ENCODE measurements around the gene APLNR. TPM values are rescaled to one million over a fixed set of nuclear protein-coding genes. Genes with fewer than 3 reads are reported as not detected.

Gene APLNR
- total and polyA plus RNA-seq, 4 experiments from 2014 or later: not detected

DNA sequence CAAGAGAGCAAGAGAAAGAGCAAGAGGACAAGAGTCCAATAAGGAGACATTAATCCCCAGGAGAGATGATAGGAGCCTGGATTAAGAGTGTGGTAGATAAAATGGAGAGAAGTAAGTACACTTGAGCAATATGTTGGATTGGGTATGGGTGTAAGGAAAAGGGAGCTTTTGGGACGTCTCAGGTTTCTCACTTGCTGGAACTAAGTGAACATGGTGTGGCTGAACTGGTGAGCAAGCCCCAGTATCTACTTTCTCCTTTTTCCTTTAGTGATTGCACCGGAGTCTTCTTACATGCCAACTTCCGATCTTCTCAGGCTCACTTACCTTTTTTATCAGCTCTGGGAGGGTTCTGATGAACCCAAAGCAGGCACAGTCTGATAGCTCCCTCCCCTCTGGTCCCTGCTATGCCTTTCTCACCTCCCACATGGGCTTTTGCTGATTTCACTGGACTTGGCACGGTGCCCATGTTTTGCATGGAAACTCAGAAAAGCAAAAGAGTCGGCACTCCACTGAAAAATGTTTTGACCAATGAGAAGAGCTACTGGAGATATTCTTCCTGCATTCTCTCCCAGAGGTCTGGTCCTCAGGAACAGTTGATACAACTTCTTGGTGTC lies 14.5 kb upstream of the APLNR start:
- POLR2A ChIA-PET (ENCODE audit: partially characterized antibody): no interaction called here
- H3K4me1 ChIP-seq (ENCODE audit: insufficient read depth, low read length): no peaks in the 10 kb centered on the region
- Mint-ChIP-seq H3K4me1 (no peaks in the 10 kb centered on the region), H3K27me3 (peaks cover 18 to 43% of the 10 kb centered on the region in 2 donors), H3K27ac (no peak overlapping the region), H3K9me3 (peaks cover 0 to 12% (median 6%) of the 10 kb centered on the region in 8 donors), H3K36me3 (no peaks in the 10 kb centered on the region), H3K4me3 (no peak overlapping the region)
- no peak for DNase-seq
- H3K4me3 ChIP-seq (ENCODE audit: low read length in 2 of 2): no peak overlapping the region
- H3K9me3 ChIP-seq (ENCODE audit: control insufficient read depth in 1 of 2, low read length in 2 of 2): no peaks in the 10 kb centered on the region
- peaks cover 3% of the 10 kb centered on the region for H3K27me3 ChIP-seq (ENCODE audit: insufficient read depth, low read length)
- H3K36me3 ChIP-seq (ENCODE audit: insufficient read depth, low read length): no peaks in the 10 kb centered on the region
- intact Hi-C loops (cut with micrococcal nuclease): no loop called here
- no peak overlapping the region for H3K27ac ChIP-seq (ENCODE audit: low read depth, low read length)
- CTCF ChIA-PET (ENCODE audit: partially characterized antibody): interaction anchor here (1.4 to 1.6 kb wide), 2 partner anchors 407 to 411 kb away, joined by 5 to 6 read pairs; no protein-coding TSS in a partner anchor

DNA sequence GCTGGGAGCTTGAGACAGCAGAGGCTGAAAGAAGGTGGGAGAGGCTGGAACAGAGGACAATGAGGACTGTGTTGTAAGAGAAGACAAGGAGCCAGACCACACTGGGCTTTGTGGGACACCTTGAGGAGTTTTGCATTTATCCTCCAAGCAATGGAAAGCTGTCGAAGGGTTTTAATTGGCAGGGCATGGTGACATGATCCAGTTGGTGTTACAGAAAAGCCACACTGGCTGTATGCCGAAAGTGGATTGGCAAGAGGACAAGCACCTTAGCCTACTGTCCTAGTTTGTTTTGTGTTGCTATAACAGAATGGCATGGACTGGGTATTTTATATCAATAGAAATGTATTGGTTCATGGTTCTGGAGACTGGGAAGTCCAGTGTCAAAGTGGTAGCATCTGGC lies 14.0 kb upstream of the APLNR start:
- Mint-ChIP-seq H3K27ac (no peak overlapping the region), H3K36me3 (no peaks in the 10 kb centered on the region), H3K27me3 (peaks cover 18 to 40% of the 10 kb centered on the region in 2 donors), H3K4me3 (no peak overlapping the region), H3K9me3 (peaks cover 0 to 7% (median 3%) of the 10 kb centered on the region in 8 donors), H3K4me1 (no peaks in the 10 kb centered on the region)
- Histone ChIP-seq H3K36me3 (ENCODE audit: insufficient read depth, low read length) (no peaks in the 10 kb centered on the region), H3K9me3 (ENCODE audit: control insufficient read depth in 1 of 2, low read length in 2 of 2) (no peaks in the 10 kb centered on the region), H3K4me1 (ENCODE audit: insufficient read depth, low read length) (no peaks in the 10 kb centered on the region), H3K27me3 (ENCODE audit: insufficient read depth, low read length) (peaks cover 3% of the 10 kb centered on the region), H3K4me3 (ENCODE audit: low read length in 2 of 2) (no peak overlapping the region), H3K27ac (ENCODE audit: low read depth, low read length) (no peak overlapping the region)
- no peak for DNase-seq
- CTCF ChIA-PET (ENCODE audit: partially characterized antibody): interaction anchor here (1.0 to 3.1 kb wide), 5 partner anchors 11 to 411 kb away, joined by 4 to 26 read pairs (median 6); no protein-coding TSS in a partner anchor
- POLR2A ChIA-PET (ENCODE audit: partially characterized antibody): no interaction called here
- intact Hi-C loops (cut with micrococcal nuclease): no loop called here

DNA sequence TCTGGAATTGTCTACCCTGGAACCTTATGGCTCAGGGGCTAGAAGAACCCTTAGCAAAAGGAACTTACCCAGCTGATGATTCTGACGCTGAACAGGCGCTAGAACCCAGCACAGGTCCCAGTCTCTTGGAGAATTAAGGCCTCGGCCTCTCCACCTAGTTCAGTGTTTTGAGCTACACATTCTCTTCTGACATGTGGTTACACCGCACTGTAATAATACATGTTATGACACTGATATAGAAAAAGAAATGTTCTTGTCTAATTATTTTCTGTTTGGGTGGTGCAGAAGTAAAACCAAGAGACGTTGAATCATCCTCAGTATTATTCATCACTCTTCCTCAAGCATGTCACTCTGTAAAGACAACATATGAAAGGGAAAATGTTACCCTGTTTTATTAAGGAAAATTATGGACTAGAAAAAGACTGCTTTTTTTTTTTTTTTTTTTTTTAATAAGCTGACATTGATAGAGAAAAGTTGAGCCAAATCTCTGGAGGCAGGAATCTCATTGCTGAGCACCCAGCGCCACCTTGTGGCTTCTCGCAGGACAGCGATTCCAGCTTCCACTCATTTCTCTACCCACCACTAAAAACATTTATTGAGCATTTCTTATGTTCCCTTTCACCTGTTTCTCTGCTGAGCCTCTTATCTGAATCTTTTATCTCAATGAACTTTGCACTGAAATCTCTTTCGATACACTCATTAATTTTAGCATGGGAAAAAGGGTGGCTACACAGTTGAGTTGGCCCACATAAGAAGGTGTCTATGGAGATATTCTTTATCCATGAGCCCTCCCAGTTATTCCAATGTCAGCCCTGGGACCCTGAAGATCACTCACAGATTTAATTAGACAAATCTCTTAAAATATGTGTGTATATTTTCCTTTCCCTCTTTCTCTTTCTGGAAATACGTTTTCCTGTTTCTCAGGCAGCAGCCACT lies 12.6 kb upstream of the APLNR start:
- H3K9me3 ChIP-seq (ENCODE audit: control insufficient read depth in 1 of 2, low read length in 2 of 2): no peaks in the 10 kb centered on the region
- Mint-ChIP-seq H3K36me3 (no peaks in the 10 kb centered on the region), H3K4me1 (peaks cover 2 to 7% (median 2%) of the 10 kb centered on the region in 4 donors), H3K27me3 (peaks cover 17 to 30% of the 10 kb centered on the region in 2 donors), H3K9me3 (no peaks in the 10 kb centered on the region), H3K4me3 (peak overlapping the region in 1 of 8 donors; percentile 39), H3K27ac (no peak overlapping the region)
- no peaks in the 10 kb centered on the region for H3K4me1 ChIP-seq (ENCODE audit: insufficient read depth, low read length)
- peak in 4 of 5 donors; percentile 5 to 17 (median 14) for DNase-seq
- ChIA-PET POLR2A (ENCODE audit: partially characterized antibody) (no interaction called here), CTCF (ENCODE audit: partially characterized antibody) (interaction anchor here (0.6 to 3.1 kb wide), 27 partner anchors 9 to 1678 kb away, joined by 3 to 26 read pairs (median 4); partner anchors contain the start of gene APLNR)
- peaks cover 3% of the 10 kb centered on the region for H3K27me3 ChIP-seq (ENCODE audit: insufficient read depth, low read length)
- no peak overlapping the region for H3K27ac ChIP-seq (ENCODE audit: low read depth, low read length)
- H3K36me3 ChIP-seq (ENCODE audit: insufficient read depth, low read length): no peaks in the 10 kb centered on the region
- intact Hi-C loops (cut with micrococcal nuclease): no loop called here
- no peak overlapping the region for H3K4me3 ChIP-seq (ENCODE audit: low read length in 2 of 2)

DNA sequence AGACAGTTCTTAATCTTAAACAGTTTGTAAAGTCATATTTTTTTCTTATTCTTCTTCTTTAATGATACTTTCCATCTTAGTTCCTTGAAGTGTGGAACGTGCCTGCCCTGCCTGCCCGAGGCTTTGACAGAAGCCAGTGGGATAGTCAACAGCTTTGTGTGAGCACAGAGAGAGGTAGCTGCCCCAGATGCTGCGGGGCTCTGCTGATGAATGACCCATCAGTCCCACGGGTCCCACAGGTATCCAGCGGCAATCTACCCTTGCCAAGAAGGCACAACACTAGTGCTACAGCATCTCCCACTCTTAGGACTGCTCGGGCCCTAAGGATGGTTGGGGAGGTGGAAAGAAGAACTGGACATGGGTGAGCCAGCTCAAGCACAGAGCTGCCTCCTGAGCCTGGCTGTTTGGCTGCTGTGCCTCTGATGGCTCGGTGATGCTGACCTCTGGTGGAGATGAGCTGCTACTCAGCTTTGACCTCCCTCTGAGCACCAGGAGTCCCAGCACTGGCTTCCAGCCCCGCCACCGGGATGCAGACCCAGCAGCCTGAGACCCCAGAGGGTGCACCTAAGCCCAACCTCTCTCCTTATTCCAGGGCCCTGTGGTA lies 11.8 kb upstream of the APLNR start:
- H3K4me3 Mint-ChIP-seq: no peak overlapping the region
- Histone ChIP-seq H3K36me3 (ENCODE audit: insufficient read depth, low read length) (no peaks in the 10 kb centered on the region), H3K9me3 (ENCODE audit: control insufficient read depth in 1 of 2, low read length in 2 of 2) (no peaks in the 10 kb centered on the region), H3K4me1 (ENCODE audit: insufficient read depth, low read length) (no peaks in the 10 kb centered on the region), H3K27ac (ENCODE audit: low read depth, low read length) (no peak overlapping the region), H3K27me3 (ENCODE audit: insufficient read depth, low read length) (peaks cover 3% of the 10 kb centered on the region), H3K4me3 (ENCODE audit: low read length in 2 of 2) (no peak overlapping the region)
- H3K36me3 Mint-ChIP-seq: no peaks in the 10 kb centered on the region
- ChIA-PET CTCF (ENCODE audit: partially characterized antibody) (interaction anchor here (1.0 to 3.1 kb wide), 20 partner anchors 9 to 408 kb away, joined by 3 to 26 read pairs (median 4); partner anchors contain the start of gene APLNR), POLR2A (ENCODE audit: partially characterized antibody) (no interaction called here)
- peaks cover 16 to 23% of the 10 kb centered on the region in 2 donors for H3K27me3 Mint-ChIP-seq
- no peak overlapping the region for H3K27ac Mint-ChIP-seq
- no peak for DNase-seq
- intact Hi-C loops (cut with micrococcal nuclease): no loop called here
- no peaks in the 10 kb centered on the region for H3K9me3 Mint-ChIP-seq
- H3K4me1 Mint-ChIP-seq: peaks cover 3 to 10% (median 4%) of the 10 kb centered on the region in 4 donors

DNA sequence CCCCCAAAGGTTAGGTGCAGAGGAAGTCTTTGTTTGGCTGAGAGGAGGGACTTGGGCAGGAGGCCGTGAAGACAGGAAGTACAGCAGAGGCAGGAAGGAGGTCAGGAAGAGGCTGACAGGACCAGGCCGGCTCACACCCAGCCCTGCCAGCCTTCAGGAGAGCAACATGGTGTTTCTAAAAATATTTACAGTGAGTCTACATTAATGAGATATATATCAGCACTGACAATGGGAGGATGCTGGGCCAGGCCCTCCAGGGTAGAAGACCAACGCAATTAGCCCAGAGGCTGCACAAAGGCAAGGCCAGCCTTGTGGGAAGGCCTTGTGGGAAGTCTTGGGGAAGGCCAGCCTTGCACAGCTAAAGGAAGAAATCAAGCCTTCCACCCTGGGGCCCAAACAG lies 7.9 kb upstream of the APLNR start:
- H3K4me1 Mint-ChIP-seq: peaks cover 3 to 10% (median 5%) of the 10 kb centered on the region in 4 donors
- H3K9me3 Mint-ChIP-seq: no peaks in the 10 kb centered on the region
- intact Hi-C loops (cut with micrococcal nuclease): no loop called here

DNA sequence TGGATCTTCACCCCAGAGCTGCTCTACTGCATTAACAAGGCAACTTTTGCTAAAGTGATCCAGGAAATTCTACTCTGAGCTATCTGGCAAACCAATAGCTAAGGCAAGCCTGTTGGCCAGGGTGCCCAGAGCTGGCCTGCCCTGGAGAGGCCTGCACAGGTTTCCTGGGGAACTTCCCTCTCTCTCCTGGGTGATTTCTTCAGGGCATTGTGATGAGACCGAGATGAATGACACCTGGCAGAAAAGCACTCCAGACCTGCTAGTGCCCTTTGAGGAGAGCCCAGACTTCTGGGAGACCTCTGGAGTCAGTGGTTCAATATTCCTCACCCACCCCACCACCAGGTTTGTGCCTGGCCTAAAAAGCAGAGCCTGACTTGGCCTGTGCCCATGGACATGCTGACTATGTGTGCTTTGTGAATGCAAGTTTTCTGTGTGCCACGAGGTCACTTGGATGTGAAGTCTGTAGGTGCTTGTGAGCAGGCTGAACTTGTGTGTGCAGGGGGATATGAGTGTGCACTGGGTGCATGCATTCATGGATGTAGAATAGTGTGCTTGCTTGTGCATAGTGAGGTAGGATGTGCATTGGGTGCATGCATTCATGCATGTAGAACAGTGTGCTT lies 4.4 kb upstream of the APLNR start:
- H3K36me3 Mint-ChIP-seq: no peaks in the 10 kb centered on the region
- H3K4me1 ChIP-seq (ENCODE audit: insufficient read depth, low read length): no peaks in the 10 kb centered on the region
- H3K27ac Mint-ChIP-seq: no peak overlapping the region
- H3K4me1 Mint-ChIP-seq: peaks cover 4 to 16% (median 6%) of the 10 kb centered on the region in 4 donors
- H3K27ac ChIP-seq (ENCODE audit: low read depth, low read length): no peak overlapping the region
- POLR2A ChIA-PET (ENCODE audit: partially characterized antibody): no interaction called here
- DNase-seq: no peak
- H3K9me3 ChIP-seq (ENCODE audit: control insufficient read depth in 1 of 2, low read length in 2 of 2): no peaks in the 10 kb centered on the region
- no peak overlapping the region for H3K4me3 ChIP-seq (ENCODE audit: low read length in 2 of 2)
- H3K9me3 Mint-ChIP-seq: no peaks in the 10 kb centered on the region
- H3K36me3 ChIP-seq (ENCODE audit: insufficient read depth, low read length): no peaks in the 10 kb centered on the region
- no peak overlapping the region for H3K4me3 Mint-ChIP-seq
- CTCF ChIA-PET (ENCODE audit: partially characterized antibody): interaction anchor here (3.8 kb wide), 1 partner anchor 8 kb away, joined by 26 read pairs; no protein-coding TSS in a partner anchor
- intact Hi-C loops (cut with micrococcal nuclease): no loop called here
- H3K27me3 ChIP-seq (ENCODE audit: insufficient read depth, low read length): no peaks in the 10 kb centered on the region
- peaks cover 12 to 16% of the 10 kb centered on the region in 2 donors for H3K27me3 Mint-ChIP-seq

More for the DNA sequence above, 7.9 kb upstream of the APLNR start:
- no peaks in the 10 kb centered on the region for H3K36me3 Mint-ChIP-seq
- Histone ChIP-seq H3K27me3 (ENCODE audit: insufficient read depth, low read length) (no peaks in the 10 kb centered on the region), H3K4me1 (ENCODE audit: insufficient read depth, low read length) (no peaks in the 10 kb centered on the region), H3K36me3 (ENCODE audit: insufficient read depth, low read length) (no peaks in the 10 kb centered on the region), H3K27ac (ENCODE audit: low read depth, low read length) (no peak overlapping the region), H3K9me3 (ENCODE audit: control insufficient read depth in 1 of 2, low read length in 2 of 2) (no peaks in the 10 kb centered on the region), H3K4me3 (ENCODE audit: low read length in 2 of 2) (no peak overlapping the region)
- POLR2A ChIA-PET (ENCODE audit: partially characterized antibody): no interaction called here
- CTCF ChIA-PET (ENCODE audit: partially characterized antibody): no interaction called here
- no peak for DNase-seq
- H3K27ac Mint-ChIP-seq: peak overlapping the region in 2 of 7 donors; percentile 38 to 89
- H3K27me3 Mint-ChIP-seq: peaks cover 3 to 7% of the 10 kb centered on the region in 2 donors
- H3K4me3 Mint-ChIP-seq: no peak overlapping the region

Data from CD4-positive, alpha-beta memory T cell (primary cell).